Tibial nerve (tissue), 4 donors: ENCODE data around the gene CARMIL1.

Experiments used
- CTCF ChIP-seq, 5 experiments: fragments of 200-600 bp in 3 of 5; fragments of 450-650 bp in 2 of 5; sonication (generic) in 3 of 5; IDR thresholded peaks; one replicate each; pipeline ENCODE4 v1.5.1; 2016 to 2019; ENCODE audit warnings: antibody characterized with exemption in 5 of 5, mild to moderate bottlenecking in 3 of 5, moderate library complexity in 2 of 5
- EP300 ChIP-seq, 2 donors: sonication (generic); formaldehyde crosslinking; IDR thresholded peaks; one replicate each; pipeline ENCODE4 v1.6.1; 2017; ENCODE audit warnings: antibody characterized with exemption in 2 of 2, mild to moderate bottlenecking in 1 of 2

GRCh38 chr6:25336996-25337395 is 57.8 kb downstream of the CARMIL1 start:
- TF ChIP-seq CTCF (IDR thresholded peaks at IDR 0.05): no peak
- TF ChIP-seq EP300 (IDR thresholded peaks at IDR 0.05): no peak
